Calu3 (cell line): ENCODE results near the gene PUM1. TPM values are rescaled to one million over a fixed set of nuclear protein-coding genes. Genes with fewer than 3 reads are reported as not detected.

Experiments used
- BruUV-seq: library from RNA; stranded (reverse); fragments of 400-500 nt; replicated peaks from 2 replicates; lab custom pipeline; 2021; lab: Mats Ljungman, UMichigan
- CTCF ChIA-PET: fragments of 300-600 bp; sonication (Branson Sonifier 250); formaldehyde crosslinking; loops from one replicate; lab custom pipeline; 2022; ENCODE audit warnings: antibody characterized with exemption; lab: Charles Lee
- DNase-seq: peaks from one replicate; pipeline ENCODE4 v3.0.0; 2022
- H3K27ac Mint-ChIP-seq: one replicate; pipeline ENCODE4 v1.8.0; 2022; ENCODE audit warnings: mixed read lengths; ENCODE audit not compliant: unreplicated experiment
- H3K27me3 Mint-ChIP-seq: one replicate; pipeline ENCODE4 v1.8.0; 2022; ENCODE audit warnings: mixed read lengths; ENCODE audit not compliant: unreplicated experiment
- H3K36me3 Mint-ChIP-seq: one replicate; pipeline ENCODE4 v1.8.0; 2022; ENCODE audit warnings: mild to moderate bottlenecking, moderate library complexity, mixed read lengths; ENCODE audit not compliant: insufficient read depth, unreplicated experiment
- H3K4me1 Mint-ChIP-seq: one replicate; pipeline ENCODE4 v1.8.0; 2022; ENCODE audit warnings: mild to moderate bottlenecking, low read depth, mixed read lengths; ENCODE audit not compliant: unreplicated experiment
- H3K4me3 Mint-ChIP-seq: one replicate; pipeline ENCODE4 v1.8.0; 2022; ENCODE audit warnings: mild to moderate bottlenecking, low read depth, moderate library complexity, mixed read lengths; ENCODE audit not compliant: unreplicated experiment
- H3K9me3 Mint-ChIP-seq: one replicate; pipeline ENCODE4 v1.8.0; 2022; ENCODE audit warnings: low read depth, mixed read lengths; ENCODE audit not compliant: unreplicated experiment
- intact Hi-C: fragments of 100-400 bp; cut with micrococcal nuclease; formaldehyde crosslinking; loops from one replicate; pipeline ENCODE4 v1.10.0; 2022; ENCODE audit not compliant: unreplicated experiment
- total RNA-seq: library from RNA; stranded (reverse); gene quantifications from 2 replicates; pipeline ENCODE4 v1.2.3, GENCODE V29; 2022
- TF ChIP-seq, protein P1 (sequence below): fragments of 200-600 bp; IDR thresholded peaks from one replicate; pipeline ENCODE4 v1.8.0; 2022; ENCODE audit warnings: antibody characterized with exemption; ENCODE audit not compliant: unreplicated experiment

The PUM1 gene
- total RNA-seq, 1 experiment from 2014 or later = 163 TPM

DNA sequence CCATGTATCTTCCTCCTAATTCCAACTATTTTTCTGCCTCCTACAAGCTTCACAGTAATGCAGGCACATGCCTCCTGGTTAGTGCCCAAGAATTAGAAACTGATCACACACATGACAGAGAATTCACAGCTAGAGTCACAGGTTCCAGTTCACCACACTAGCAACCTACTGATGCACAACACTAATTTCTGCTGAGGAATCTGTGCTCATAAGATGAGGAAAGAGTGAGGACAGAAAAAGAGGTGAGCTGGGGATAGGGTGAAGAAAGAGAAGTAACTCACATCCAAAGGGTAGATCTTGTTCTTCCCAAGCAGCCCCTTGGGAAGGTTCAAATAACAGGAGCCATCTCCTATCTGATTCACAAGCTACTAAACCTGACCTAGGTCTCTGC, 61.3 kb downstream of the PUM1 start:
- Mint-ChIP-seq H3K4me3 (no peak overlapping the region), H3K36me3 (peaks cover 53% of the 10 kb centered on the region), H3K27me3 (no peaks in the 10 kb centered on the region), H3K4me1 (peaks cover 14% of the 10 kb centered on the region), H3K27ac (no peak overlapping the region), H3K9me3 (no peaks in the 10 kb centered on the region)
- DNase-seq = no peak
- intact Hi-C loops = no loop called here
- CTCF ChIA-PET = interaction anchor here (0.9 kb wide), 1 partner anchor 14 kb away, joined by 3 read pairs; no protein-coding TSS in a partner anchor
- no TSS peak for BruUV-seq
- TF ChIP-seq, protein P1, sequence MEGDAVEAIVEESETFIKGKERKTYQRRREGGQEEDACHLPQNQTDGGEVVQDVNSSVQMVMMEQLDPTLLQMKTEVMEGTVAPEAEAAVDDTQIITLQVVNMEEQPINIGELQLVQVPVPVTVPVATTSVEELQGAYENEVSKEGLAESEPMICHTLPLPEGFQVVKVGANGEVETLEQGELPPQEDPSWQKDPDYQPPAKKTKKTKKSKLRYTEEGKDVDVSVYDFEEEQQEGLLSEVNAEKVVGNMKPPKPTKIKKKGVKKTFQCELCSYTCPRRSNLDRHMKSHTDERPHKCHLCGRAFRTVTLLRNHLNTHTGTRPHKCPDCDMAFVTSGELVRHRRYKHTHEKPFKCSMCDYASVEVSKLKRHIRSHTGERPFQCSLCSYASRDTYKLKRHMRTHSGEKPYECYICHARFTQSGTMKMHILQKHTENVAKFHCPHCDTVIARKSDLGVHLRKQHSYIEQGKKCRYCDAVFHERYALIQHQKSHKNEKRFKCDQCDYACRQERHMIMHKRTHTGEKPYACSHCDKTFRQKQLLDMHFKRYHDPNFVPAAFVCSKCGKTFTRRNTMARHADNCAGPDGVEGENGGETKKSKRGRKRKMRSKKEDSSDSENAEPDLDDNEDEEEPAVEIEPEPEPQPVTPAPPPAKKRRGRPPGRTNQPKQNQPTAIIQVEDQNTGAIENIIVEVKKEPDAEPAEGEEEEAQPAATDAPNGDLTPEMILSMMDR = no peak

DNA sequence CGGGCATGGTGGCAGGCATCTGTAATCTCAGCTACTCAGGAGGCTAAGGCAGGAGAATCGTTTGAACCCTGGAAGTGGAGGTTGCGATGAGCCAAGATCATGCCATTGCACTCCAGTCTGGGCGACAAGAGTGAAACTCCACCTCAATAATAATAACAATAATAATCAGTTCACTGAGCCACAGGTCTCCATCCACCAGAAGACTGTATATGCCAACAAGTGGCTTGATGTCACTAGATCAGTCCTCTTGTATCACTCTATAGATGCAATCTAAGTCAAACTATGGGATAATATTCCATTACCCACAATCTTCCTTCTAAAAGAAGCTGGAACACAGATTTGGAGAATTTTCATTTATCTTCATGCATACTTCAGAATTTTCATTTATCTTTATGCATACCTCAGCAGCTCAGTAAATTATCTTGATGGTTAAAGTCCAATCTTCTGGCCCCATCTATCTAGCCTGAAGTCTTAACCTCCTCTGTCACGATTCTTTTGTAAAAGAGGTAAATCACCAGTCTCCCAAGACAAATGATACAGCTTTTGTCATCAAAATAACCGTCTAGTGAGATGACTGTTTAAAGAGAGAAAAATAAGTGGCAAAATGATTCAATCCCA, 61.8 kb downstream of the PUM1 start:
- Mint-ChIP-seq H3K36me3 (peaks cover 53% of the 10 kb centered on the region), H3K9me3 (no peaks in the 10 kb centered on the region), H3K4me3 (no peak overlapping the region), H3K4me1 (peaks cover 14% of the 10 kb centered on the region), H3K27me3 (no peaks in the 10 kb centered on the region), H3K27ac (no peak overlapping the region)
- TF ChIP-seq, protein P1 = no peak
- CTCF ChIA-PET = interaction anchor here (0.9 kb wide), 1 partner anchor 13 kb away, joined by 3 read pairs; no protein-coding TSS in a partner anchor
- intact Hi-C loops = no loop called here
- DNase-seq = no peak
- BruUV-seq = no TSS peak

DNA sequence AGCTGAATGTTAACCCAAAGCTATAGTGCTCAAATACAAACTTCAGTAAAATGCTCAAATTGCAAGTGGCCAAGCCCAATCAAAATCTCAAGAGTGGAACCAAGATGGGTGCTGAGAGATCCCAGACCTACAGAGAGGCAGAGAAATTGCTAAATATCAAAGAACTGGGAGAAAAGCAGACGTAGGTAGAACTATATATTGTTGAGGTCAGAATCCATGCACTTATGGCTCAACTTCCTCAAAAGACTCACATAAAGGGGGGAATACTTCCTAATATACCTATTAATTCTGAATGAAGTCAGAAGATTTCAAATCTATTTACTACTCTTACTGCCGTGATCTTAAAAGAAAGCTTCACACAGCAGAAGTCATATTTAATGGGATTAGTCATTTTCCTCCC, 65.2 kb downstream of the PUM1 start:
- intact Hi-C loops = no loop called here
- TF ChIP-seq, protein P1 = no peak
- BruUV-seq = no TSS peak
- peaks cover 57% of the 10 kb centered on the region for H3K36me3 Mint-ChIP-seq
- DNase-seq = no peak
- H3K27me3 Mint-ChIP-seq = no peaks in the 10 kb centered on the region
- H3K4me1 Mint-ChIP-seq = no peaks in the 10 kb centered on the region
- CTCF ChIA-PET = interaction anchor here (1.3 to 1.8 kb wide), 2 partner anchors 8 to 13 kb away, joined by 3 to 6 read pairs; no protein-coding TSS in a partner anchor
- no peaks in the 10 kb centered on the region for H3K9me3 Mint-ChIP-seq
- no peak overlapping the region for H3K4me3 Mint-ChIP-seq
- H3K27ac Mint-ChIP-seq = no peak overlapping the region

DNA sequence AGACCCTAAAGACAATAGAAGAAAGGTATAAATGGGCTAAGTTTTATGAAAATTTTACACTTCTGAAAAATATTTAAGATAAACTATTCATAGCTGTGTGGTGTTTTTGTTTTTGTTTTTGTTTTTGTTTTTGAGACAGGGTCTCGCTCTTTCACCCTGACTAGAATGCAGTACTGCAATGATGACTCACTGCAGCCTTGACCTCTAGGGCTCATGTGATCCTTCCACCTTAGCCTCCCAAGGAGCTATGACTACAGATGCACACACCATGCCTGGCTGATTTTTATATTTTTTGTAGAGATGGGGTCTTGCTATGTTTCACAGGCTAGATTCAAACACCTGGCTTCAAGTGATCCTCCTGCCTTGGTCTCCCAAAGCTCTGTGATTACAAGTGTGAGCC, 66.6 kb downstream of the PUM1 start:
- BruUV-seq = no TSS peak
- H3K4me1 Mint-ChIP-seq = no peaks in the 10 kb centered on the region
- no peak overlapping the region for H3K27ac Mint-ChIP-seq
- TF ChIP-seq, protein P1 = no peak
- H3K27me3 Mint-ChIP-seq = no peaks in the 10 kb centered on the region
- H3K36me3 Mint-ChIP-seq = peaks cover 54% of the 10 kb centered on the region
- intact Hi-C loops = loop anchor here (1.0 kb wide), 1 partner anchor 7 kb away; no protein-coding TSS in a partner anchor
- no peak for DNase-seq
- CTCF ChIA-PET = interaction anchor here (0.6 kb wide), 1 partner anchor 30 kb away, joined by 7 read pairs; no protein-coding TSS in a partner anchor
- H3K4me3 Mint-ChIP-seq = no peak overlapping the region
- H3K9me3 Mint-ChIP-seq = no peaks in the 10 kb centered on the region
